NCI-H82 treated with DMSO at 0.1 percent for 48 hours (cell line): ENCODE results near the gene PTPRE.

ENCODE experiments used
- DNase-seq: peaks from one replicate; lab custom pipeline; 2025; ENCODE audit not compliant: unreplicated experiment; lab: John Stamatoyannopoulos, UW

PTPRE gene

DNA sequence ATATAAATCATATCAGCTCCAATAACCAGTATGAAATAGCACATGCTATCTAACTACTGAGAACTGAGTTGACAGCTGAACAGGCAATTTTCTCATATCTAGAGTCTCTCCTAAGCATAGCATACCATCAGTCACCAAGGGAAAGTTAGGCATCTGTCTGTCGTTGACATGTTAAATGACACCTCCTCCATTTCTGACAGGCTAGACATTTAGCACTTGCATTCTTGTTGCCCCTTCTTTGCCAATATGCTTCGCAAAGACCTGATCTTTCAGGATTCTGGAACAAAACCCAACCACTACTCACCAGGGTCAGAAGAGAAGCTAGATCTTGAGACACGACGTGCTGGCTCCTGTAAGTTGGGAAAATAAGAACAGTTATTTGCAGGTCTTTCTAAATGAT lies 209.3 kb downstream of the PTPRE start:
- DNase-seq, result no peak

DNA sequence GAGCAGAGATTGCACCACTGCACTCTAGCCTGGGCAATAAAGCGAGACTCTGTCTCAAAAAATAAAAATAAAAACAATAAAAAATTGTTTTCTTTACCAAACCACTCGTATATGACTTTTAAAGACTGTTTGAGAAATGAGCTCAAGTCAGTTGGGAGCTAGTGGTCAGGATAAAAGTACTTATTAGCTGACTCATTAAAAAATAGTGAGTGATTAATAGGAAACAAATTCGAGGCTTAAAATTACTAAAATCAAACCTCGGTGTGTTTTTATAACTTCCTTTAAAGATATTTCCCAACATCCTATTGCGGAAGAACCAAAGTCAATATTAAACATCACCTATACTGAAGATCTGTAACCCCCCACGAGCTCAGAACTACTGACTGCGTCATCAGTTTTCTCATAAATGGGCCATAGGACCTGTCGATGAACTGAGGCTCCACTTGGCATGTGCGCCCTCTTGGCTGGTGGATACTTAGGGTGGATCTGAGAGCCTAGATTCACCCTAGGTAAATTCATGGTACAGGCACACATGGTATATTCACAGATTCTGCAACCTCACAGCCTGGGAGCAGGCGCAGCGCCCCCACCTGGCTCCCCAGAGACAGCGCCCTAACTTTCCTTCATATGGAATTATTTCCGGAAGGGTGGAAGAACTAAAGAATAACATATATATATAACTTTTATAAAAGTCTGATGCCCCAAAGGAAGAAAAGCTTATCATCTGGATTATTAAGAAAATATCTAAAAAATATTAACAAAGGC lies 210.1 kb downstream of the PTPRE start:
- DNase-seq, result no peak

- peak; percentile 3 for DNase-seq
Observed at GRCh38 chr10:128121750-128122412, 215.0 kb downstream of the PTPRE start.

GRCh38 chr10:128122931-128123330 lies 216.0 kb downstream of the PTPRE start:
- DNase-seq, result no peak

GRCh38 chr10:128123846-128124245 lies 216.9 kb downstream of the PTPRE start:
- DNase-seq, result no peak

GRCh38 chr10:128124813-128125403 lies 218.0 kb downstream of the PTPRE start:
- no peak for DNase-seq

DNA sequence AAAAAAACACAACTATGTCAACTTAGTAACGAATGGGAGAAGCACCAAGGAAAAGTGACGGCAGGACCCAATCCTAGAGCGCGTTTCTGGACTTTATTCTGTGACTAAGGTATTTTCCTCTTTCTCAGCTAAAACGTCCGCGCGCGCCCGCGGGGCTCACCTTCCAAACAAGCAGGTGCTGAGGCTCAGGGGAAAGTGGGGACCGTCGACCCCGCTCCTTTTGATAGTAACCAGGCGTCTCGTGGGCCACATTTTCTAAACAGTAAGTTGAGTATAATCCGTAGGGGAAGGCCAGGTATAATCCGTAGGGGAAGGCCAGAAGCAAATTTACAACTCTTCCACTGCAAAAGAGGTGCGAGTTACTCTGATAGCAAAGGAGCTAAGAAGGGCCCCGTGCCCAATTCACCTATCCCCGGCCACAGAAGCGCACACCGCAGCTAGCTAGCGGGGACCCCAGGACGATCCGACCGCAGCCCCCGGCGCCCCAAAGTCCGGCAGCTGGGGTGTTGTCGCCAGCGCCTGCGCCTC lies 218.6 kb downstream of the PTPRE start:
- DNase-seq, result no peak

GRCh38 chr10:128125944-128126764 lies 219.3 kb downstream of the PTPRE start, which contains the start of gene MKI67:
Gene MKI67 (minus strand): TSS chr10:128126423. CDS start chr10:128125667, 756 bp downstream.
- DNase-seq, result peak; percentile 60

DNA sequence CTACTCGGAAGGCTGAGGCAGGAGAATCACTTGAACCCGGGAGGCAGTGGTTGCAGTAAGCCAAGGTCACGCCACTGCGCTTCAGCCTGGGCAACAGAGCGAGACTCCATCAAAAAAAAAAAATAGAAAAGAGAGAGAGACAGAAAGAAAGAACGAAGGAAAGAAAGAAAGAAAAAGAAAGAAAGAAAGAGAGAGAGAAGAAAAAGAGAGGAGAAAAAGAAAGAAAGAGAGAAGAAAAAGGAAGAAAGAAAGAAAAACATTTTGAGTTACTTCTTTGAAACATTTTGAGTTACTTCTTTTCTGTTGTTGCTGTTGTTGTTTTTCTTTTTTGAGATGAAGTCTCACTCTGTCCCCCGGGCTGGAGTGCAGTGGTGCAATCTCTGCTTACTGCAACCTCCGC lies 221.7 kb downstream of the PTPRE start:
- DNase-seq, result no peak

DNA sequence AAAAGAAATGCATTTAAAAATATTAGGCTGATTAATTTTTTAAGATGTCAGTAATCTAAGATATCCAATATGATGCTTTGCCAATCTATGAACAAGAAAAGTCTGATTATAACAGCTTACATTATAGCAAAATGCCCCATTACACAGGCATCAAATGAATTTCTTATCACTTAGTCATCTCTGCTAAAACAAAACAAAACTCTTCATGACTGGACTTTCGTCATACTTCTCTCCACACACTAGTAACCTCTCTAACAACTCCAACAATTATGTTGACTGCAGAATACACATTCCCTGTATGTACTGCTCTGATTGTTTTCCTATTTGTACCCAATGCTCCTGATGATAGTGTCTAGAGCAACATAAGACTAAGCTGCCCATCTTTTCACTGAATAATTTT lies 223.1 kb downstream of the PTPRE start:
- no peak for DNase-seq
